Measurements from ENCODE around the gene ESR2.
"Not testable (repeated sequence)": the region's sequence is repeated elsewhere in the genome, so short reads cannot be mapped to it uniquely, and the experiment has no call there.

The ESR2 gene

DNA sequence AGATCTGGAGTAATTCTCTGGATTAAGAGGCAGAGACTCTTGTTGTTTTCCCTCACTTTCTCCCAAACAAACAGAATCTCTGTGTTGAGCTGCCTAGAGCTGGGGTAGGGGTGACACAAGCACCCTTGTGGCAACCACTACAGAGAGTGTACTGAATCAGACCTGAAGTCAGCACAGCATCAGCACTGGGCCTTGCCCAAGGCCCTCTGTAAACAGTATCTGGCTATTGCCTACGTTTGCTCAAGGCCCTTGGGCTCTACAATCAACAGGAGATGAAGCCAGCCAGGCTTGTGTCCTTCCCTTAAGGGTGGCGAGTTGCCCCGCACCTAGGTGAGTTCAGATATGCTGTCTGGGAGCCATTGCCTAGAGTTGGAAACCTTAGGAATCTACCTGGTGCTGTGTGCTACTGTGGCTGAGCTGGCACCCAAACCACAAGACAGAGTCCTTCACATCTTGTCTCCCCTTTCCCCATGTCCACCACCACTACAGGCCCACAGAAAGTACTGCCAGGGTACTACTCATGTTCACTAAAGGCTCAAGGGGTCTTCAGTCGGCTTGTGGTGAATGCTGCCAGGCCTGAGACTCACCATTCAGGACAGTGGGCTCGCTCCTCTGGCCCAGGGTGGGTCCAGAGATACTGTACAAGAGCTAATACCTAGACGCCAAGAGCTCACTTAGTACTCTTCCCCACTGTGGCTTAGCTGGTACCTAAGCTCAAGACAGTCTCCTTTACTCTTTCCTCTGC, 234.5 kb downstream of the ESR2 start:
- no peaks in the 10 kb centered on the region for H3K9me3 Mint-ChIP-seq
- peaks cover 20% of the 10 kb centered on the region for H3K36me3 Mint-ChIP-seq (ENCODE audit: low read depth)
- H3K27ac Mint-ChIP-seq: no peak overlapping the region
- no peaks in the 10 kb centered on the region for H3K27me3 Mint-ChIP-seq
- no peaks in the 10 kb centered on the region for H3K4me1 Mint-ChIP-seq (ENCODE audit: low read depth)
- no peak overlapping the region for H3K4me3 Mint-ChIP-seq

DNA sequence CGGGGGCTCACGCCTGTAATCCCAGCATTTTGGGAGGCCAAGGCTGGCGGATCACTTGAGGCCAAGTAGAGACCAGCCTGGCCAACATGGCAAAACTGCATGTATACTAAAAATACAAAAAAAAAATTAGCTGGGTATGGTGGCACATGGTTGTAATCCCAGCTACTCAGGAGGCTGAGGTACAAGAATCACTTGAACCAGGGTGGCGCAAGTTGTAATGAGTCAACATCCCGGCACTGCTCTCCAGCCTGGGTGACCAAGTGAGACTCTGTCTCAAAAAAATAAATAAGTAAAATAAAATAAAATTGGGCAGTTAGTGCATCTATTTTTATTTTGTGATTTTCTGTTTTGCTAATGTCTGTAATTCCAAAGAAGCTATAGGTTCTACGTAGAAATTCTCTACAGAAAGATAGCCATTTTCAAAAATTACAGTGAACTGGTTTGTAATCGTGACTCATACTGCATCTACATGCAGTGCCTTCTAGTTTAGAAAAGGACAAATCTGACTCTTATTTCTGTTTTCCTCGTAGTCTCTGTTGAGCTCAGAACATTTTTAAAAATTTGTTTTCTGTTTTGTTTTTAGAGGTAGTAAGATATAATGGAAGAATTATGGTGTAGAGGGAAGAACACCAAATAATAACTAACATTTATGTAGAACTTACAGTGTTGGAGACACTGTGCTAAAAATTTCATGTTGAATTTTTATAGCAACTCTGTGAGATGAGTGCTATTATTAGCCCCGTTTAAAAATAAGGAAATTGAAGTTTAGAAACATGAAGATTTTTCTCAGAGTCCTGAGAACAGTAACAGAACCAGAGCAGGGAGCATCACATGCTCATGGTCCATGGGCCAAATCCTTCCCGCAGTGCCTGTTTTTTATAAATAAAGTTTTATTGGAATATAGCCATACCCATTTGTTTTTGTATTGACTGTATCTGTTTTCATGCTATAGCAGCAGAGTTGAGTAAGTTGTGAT, 240.2 kb downstream of the ESR2 start:
- Mint-ChIP-seq H3K27ac (no peak overlapping the region), H3K4me3 (no peak overlapping the region)

DNA sequence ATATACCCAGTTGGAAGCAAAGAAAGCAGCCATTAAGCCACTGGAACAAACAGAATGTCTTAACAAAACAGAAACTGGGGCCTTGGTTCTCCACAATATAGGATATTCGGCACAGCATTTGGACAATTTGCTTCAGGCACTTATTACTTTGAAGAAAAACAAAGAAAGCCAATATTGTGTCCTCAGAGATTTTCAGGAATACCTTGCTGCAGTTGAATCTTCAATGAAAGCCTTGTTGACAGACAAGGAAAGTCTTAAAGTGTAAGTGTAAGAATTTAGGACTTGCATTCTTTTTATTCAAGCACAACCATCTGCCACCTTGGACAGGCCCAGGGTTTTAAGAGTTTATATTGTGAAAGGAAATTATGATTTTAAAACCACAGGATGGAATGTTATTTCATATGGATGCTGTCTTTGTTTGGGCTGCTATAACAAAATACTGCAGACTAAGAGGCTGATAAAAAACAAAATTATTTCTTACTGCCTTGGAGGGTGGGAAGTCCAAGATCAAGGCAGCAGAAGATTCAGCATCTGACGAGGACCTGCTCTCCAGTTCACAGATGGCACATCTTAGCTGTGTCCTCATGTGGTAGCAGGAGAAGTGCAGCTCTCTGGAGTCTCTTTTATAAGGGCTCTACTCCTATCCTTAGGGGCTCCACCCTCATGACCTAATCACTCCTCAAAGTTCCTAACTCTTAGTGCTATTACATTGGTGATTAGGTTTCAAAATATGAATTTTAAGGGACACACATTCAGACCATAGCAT, 244.4 kb downstream of the ESR2 start:
- Mint-ChIP-seq H3K27ac (no peak overlapping the region), H3K4me3 (no peak overlapping the region), H3K27me3 (no peaks in the 10 kb centered on the region), H3K36me3 (ENCODE audit: low read depth) (peaks cover 25% of the 10 kb centered on the region), H3K4me1 (ENCODE audit: low read depth) (no peaks in the 10 kb centered on the region), H3K9me3 (no peaks in the 10 kb centered on the region)

More for the DNA sequence above, 240.2 kb downstream of the ESR2 start:
- peaks cover 35% of the 10 kb centered on the region for H3K36me3 Mint-ChIP-seq (ENCODE audit: low read depth)
- H3K27me3 Mint-ChIP-seq: no peaks in the 10 kb centered on the region
- no peaks in the 10 kb centered on the region for H3K9me3 Mint-ChIP-seq
- H3K4me1 Mint-ChIP-seq (ENCODE audit: low read depth): no peaks in the 10 kb centered on the region

DNA sequence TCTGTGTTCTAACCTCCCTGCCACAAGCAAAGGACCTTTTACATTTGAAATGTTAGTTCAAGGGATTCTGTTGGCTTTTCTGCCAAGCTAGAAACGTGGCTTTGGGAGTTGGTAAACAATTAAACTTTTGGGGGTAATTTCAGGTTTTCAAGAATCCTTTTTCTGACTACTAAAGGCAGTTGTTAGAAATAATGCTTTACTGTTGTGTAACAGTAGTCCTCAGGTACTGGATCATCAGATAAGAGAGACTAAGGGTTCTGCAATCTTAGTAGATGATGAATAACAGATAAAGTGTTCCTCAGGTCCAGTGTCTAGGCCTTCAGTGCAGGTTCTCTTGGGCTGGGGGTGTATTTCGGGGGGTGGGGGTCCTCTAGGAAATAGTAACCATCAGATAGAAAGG, 249.1 kb downstream of the ESR2 start:
- Mint-ChIP-seq H3K27me3 (no peaks in the 10 kb centered on the region), H3K4me3 (no peak overlapping the region), H3K27ac (no peak overlapping the region), H3K36me3 (ENCODE audit: low read depth) (peaks cover 26% of the 10 kb centered on the region), H3K4me1 (ENCODE audit: low read depth) (no peaks in the 10 kb centered on the region), H3K9me3 (peaks cover 6% of the 10 kb centered on the region)

DNA sequence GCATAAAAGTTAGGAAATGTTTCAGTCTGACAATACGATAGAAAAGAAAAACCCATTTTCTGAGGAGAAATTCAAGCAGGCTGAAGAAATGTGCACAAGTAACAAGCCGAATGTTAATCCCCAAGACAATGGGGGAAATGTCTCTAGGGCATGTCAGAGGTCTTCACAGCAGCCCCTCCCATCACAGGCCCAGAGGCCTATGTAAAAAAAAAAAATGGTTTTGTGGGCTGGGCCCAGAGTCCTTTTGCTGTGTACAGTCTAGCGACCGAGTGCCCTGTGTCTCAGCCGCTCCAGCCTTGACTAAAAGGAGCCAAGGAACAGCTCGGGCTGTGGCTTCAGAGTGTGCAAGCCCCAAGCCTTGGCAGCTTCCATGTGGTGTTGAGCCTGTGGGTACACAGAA, 250.9 kb downstream of the ESR2 start:
- H3K4me1 Mint-ChIP-seq (ENCODE audit: low read depth); H3K27me3 Mint-ChIP-seq; H3K27ac Mint-ChIP-seq; H3K9me3 Mint-ChIP-seq; H3K4me3 Mint-ChIP-seq: not testable (repeated sequence)
- H3K36me3 Mint-ChIP-seq (ENCODE audit: low read depth): peaks cover 34% of the 10 kb centered on the region

DNA sequence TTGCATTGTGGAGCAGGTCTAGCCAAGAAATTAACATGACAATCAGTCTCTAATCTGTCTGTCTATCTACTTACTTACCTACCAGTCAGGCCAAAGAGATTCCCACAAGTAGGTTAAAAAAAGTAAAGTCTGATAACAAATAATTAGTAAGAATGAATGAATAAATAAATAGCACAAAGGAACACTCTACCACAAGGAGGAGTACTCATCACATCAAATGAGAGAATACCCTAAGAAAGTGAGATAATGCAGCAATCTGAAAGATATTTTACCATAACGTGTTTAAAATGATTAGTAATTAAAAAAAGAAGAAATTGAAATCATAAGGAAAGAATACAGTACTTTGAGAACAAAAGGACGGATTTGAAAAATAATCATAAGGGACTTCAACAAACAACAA, 254.1 kb downstream of the ESR2 start:
- H3K4me3 Mint-ChIP-seq: no peak overlapping the region

DNA sequence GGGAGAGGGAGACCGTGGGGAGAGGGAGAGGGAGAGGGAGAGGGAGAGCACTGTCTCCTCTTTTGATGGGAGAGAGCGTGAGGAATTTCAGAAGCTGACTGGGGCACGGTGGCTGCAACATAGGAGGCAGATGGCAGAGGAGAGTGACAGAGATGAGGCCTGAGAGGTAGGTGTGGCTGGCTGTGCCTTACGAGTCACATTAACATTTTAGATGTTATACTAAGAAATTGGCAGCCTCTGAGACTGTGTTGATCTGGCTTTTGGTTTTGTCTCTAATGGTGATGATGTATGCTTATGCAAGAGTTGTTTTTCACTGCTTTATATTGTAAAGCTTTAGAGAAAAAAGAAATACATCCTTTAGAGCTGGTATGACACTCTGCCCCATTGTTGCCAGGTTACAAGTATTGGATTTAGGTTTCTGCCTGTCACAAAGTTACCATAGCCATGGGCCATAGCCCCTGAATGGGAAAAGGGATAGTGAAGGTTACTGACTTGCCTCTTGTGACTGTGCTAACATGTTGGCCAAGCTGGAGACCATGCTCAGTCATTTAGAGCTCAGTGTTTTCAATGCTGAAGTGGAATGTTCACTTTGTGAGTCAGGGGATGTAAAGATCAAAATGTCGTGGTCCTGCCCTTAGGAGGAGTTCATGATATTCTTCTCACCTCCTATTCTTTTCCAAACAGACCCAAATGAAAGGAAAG, 255.2 kb downstream of the ESR2 start:
- Mint-ChIP-seq H3K27me3 (no peaks in the 10 kb centered on the region), H3K27ac (no peak overlapping the region), H3K36me3 (ENCODE audit: low read depth) (peaks cover 35% of the 10 kb centered on the region)

More for the DNA sequence above, 254.1 kb downstream of the ESR2 start:
- Mint-ChIP-seq H3K9me3 (peaks cover 6% of the 10 kb centered on the region), H3K36me3 (ENCODE audit: low read depth) (peaks cover 40% of the 10 kb centered on the region), H3K27ac (no peak overlapping the region), H3K27me3 (no peaks in the 10 kb centered on the region), H3K4me1 (ENCODE audit: low read depth) (no peaks in the 10 kb centered on the region)

DNA sequence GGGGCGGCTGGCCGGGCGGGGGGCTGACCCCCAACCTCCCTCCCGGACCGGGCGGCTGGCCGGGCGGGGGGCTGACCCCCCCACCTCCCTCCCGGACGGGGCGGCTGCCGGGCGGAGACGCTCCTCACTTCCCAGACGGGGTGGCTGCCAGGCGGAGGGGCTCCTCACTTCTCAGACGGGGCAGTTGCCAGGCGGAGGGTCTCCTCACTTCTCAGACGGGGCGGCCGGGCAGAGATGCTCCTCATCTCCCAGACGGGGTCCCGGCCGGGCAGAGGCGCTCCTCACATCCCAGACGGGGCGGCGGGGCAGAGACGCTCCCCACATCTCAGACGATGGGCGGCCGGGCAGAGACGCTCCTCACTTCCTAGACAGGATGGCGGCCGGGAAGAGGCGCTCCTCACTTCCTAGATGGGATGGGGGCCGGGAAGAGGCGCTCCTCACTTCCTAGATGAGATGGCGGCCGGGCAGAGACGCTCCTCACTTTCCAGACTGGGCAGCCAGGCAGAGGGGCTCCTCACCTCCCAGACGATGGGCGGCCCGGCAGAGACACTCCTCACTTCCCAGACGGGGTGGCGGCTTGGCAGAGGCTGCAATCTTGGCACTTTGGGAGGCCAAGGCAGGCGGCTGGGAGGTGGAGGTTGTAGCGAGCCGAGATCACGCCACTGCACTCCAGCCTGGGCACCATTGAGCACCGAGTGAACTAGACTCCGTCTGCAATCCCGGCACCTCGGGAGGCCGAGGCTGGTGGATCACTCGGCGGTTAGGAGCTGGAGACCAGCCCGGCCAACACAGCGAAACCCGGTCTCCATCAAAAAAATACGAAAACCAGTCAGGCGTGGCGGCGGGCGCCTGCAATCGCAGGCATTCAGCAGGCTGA, 256.1 kb downstream of the ESR2 start:
- H3K36me3 Mint-ChIP-seq (ENCODE audit: low read depth): peaks cover 33% of the 10 kb centered on the region
- H3K27ac Mint-ChIP-seq; H3K4me1 Mint-ChIP-seq (ENCODE audit: low read depth): not testable (repeated sequence)

More for the DNA sequence above, 255.2 kb downstream of the ESR2 start:
- Mint-ChIP-seq H3K4me1 (ENCODE audit: low read depth) (no peaks in the 10 kb centered on the region), H3K9me3 (peaks cover 6% of the 10 kb centered on the region), H3K4me3 (no peak overlapping the region)

DNA sequence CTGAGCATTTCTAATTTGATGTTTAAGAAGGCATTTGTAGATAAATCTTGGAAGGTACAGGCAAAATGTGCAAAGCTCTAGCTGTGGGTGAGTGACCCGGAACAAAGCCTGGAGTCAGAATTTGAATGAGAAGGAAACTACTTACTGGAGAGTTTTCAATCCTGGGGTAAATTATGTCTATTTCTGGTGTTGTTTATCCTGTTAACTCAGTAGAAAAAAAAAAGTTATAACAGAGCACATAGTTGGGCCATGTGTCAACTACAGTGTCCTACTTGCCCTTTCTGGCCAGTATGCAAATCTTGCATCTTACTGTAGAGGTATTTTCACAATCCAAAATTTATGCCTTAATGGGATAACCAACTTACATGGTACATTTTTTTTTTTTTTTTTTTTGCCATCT, 259.0 kb downstream of the ESR2 start:
- Mint-ChIP-seq H3K4me3 (no peak overlapping the region), H3K27me3 (no peaks in the 10 kb centered on the region), H3K9me3 (no peaks in the 10 kb centered on the region), H3K36me3 (ENCODE audit: low read depth) (peaks cover 33% of the 10 kb centered on the region), H3K27ac (no peak overlapping the region), H3K4me1 (ENCODE audit: low read depth) (no peaks in the 10 kb centered on the region)

More for the DNA sequence above, 256.1 kb downstream of the ESR2 start:
- H3K9me3 Mint-ChIP-seq, H3K27me3 Mint-ChIP-seq, H3K4me3 Mint-ChIP-seq: not testable (repeated sequence)
